Neural cell (in vitro differentiated cells): ENCODE data around the gene APOM. TPM values are rescaled to one million over a fixed set of nuclear protein-coding genes. Genes with fewer than 3 reads are reported as not detected.

Source experiments
- H2AFZ ChIP-seq: fragments of 200-600, 300-800 bp; sonication (generic), shearing (Covaris generic); 2 replicates; pipeline ENCODE4 v1.6.0; 2014; ENCODE audit warnings: low read depth, mild to moderate bottlenecking, antibody characterized with exemption, low read length, moderate library complexity
- H3F3A ChIP-seq: fragments of 200-600 bp; shearing (Covaris generic); 2 replicates; pipeline ENCODE4 v1.6.1; 2016; ENCODE audit warnings: mild to moderate bottlenecking, moderate library complexity, mixed read lengths, antibody characterized with exemption, low read length; ENCODE audit not compliant: insufficient read depth, poor library complexity, severe bottlenecking
- H3K27ac ChIP-seq: fragments of 200-600, 300-800 bp; sonication (generic), shearing (Covaris generic); 2 replicates; pipeline ENCODE4 v1.5.1; 2014; ENCODE audit warnings: mild to moderate bottlenecking, low read length, moderate library complexity
- H3K27me3 ChIP-seq: fragments of 300-800, 200-600 bp; sonication (generic), shearing (Covaris generic); 2 replicates; pipeline ENCODE4 v1.6.0; 2014; ENCODE audit warnings: mild to moderate bottlenecking, low read depth, low read length, moderate library complexity; ENCODE audit not compliant: insufficient read depth
- H3K36me3 ChIP-seq: fragments of 300-800, 200-600 bp; sonication (generic), shearing (Covaris generic); 2 replicates; pipeline ENCODE4 v1.5.1; 2014; ENCODE audit warnings: mild to moderate bottlenecking, antibody characterized with exemption, low read length, moderate library complexity; ENCODE audit not compliant: insufficient read depth
- H3K4me2 ChIP-seq: fragments of 300-800, 200-600 bp; sonication (generic), shearing (Covaris generic); 2 replicates; pipeline ENCODE4 v1.6.0; 2014; ENCODE audit warnings: mild to moderate bottlenecking, low read length
- H3K4me3 ChIP-seq: fragments of 300-800, 200-600 bp; sonication (generic), shearing (Covaris generic); 2 replicates; pipeline ENCODE4 v1.5.1; 2014; ENCODE audit warnings: mild to moderate bottlenecking, low read length, moderate library complexity
- H3K79me2 ChIP-seq: fragments of 200-600 bp; shearing (Covaris generic); replicated peaks from 2 replicates; pipeline ENCODE4 v1.6.0; 2014; ENCODE audit warnings: mild to moderate bottlenecking, low read length, moderate library complexity; ENCODE audit not compliant: insufficient read depth
- H3K9ac ChIP-seq: fragments of 300-800, 200-600 bp; sonication (generic), shearing (Covaris generic); 2 replicates; pipeline ENCODE4 v1.6.1; 2016; ENCODE audit warnings: mild to moderate bottlenecking, low read length, mixed read lengths
- H3K9me2 ChIP-seq: fragments of 200-600 bp; shearing (Covaris generic); 2 replicates; pipeline ENCODE4 v1.6.1; 2016; ENCODE audit warnings: mild to moderate bottlenecking, low read length, mixed read lengths; ENCODE audit not compliant: insufficient read depth
- H3K9me3 ChIP-seq: fragments of 200-600, 300-800 bp; sonication (generic), shearing (Covaris generic); 2 replicates; pipeline ENCODE4 v1.6.1; 2016; ENCODE audit warnings: mild to moderate bottlenecking, mixed run types, low read length, moderate library complexity, mixed read lengths
- H4K20me1 ChIP-seq: fragments of 200-600 bp; shearing (Covaris generic); 2 replicates; pipeline ENCODE4 v1.6.1; 2016; ENCODE audit warnings: mild to moderate bottlenecking, mixed run types; ENCODE audit not compliant: insufficient read depth
- CTCF ChIP-seq: fragments of 450-650 bp; IDR thresholded peaks from 2 replicates; pipeline ENCODE4 v1.5.1; 2014; ENCODE audit warnings: antibody characterized with exemption, mild to moderate bottlenecking, moderate library complexity; ENCODE audit not compliant: poor library complexity, severe bottlenecking
- EP300 ChIP-seq: fragments of 450-650 bp; conservative IDR thresholded peaks from 2 replicates; pipeline ENCODE4 v1.6.1; 2014; ENCODE audit warnings: antibody characterized with exemption, mild to moderate bottlenecking, moderate library complexity; ENCODE audit not compliant: poor library complexity, severe bottlenecking
- EZH2 ChIP-seq: fragments of 200-600, 300-800 bp; shearing (Covaris generic), sonication (generic); IDR thresholded peaks from 2 replicates; pipeline ENCODE4 v1.6.1; 2014; ENCODE audit warnings: antibody characterized with exemption, low read length, borderline replicate concordance, mild to moderate bottlenecking; ENCODE audit not compliant: insufficient read depth, poor library complexity, severe bottlenecking
- MXI1 ChIP-seq: fragments of 450-650 bp; conservative IDR thresholded peaks from 2 replicates; pipeline ENCODE4 v1.6.1; 2014; ENCODE audit warnings: antibody characterized with exemption, mild to moderate bottlenecking; ENCODE audit not compliant: poor library complexity, severe bottlenecking
- POLR2AphosphoS5 ChIP-seq: IDR thresholded peaks from 2 replicates; pipeline ENCODE4 v1.6.1; 2012
- RAD21 ChIP-seq: fragments of 450-650 bp; conservative IDR thresholded peaks from 2 replicates; pipeline ENCODE4 v1.6.1; 2014; ENCODE audit warnings: antibody characterized with exemption, mild to moderate bottlenecking, moderate library complexity
- REST ChIP-seq: IDR thresholded peaks from 2 replicates; pipeline ENCODE4 v1.6.1; 2012; ENCODE audit warnings: borderline replicate concordance
- SMC3 ChIP-seq: fragments of 450-650 bp; conservative IDR thresholded peaks from 2 replicates; pipeline ENCODE4 v1.6.1; 2014; ENCODE audit warnings: antibody characterized with exemption, mild to moderate bottlenecking, moderate library complexity; ENCODE audit not compliant: poor library complexity
- TAF1 ChIP-seq: IDR thresholded peaks from 2 replicates; pipeline ENCODE4 v1.6.1; 2012; ENCODE audit warnings: low read depth
- polyA plus RNA-seq: library from polyadenylated mRNA; depleted of rRNA; stranded (reverse); fragments of >200 nt; gene quantifications from 2 replicates; pipeline ENCODE4 v1.2.3, GENCODE V29; 2014
- small RNA-seq, 3 experiments: library from RNA; depleted of rRNA; stranded (forward); fragments of <200 nt; gene quantifications; one replicate each; pipeline ENCODE3, GENCODE V24; 2012

APOM gene
- polyA plus RNA-seq, 1 donor from 2014 or later = 4.4 TPM

GRCh38 chr6:31706599-31706998 lies 50.9 kb downstream of the APOM start, which contains the start of gene LY6G6F:
Gene LY6G6F, plus strand, starts transcription at chr6:31706866. Its CDS starts 41 bp downstream, at chr6:31706907.
- no peaks in the 10 kb centered on the region for H3K9me3 ChIP-seq
- no peak within 1 kb of the TSS for H3K4me2 ChIP-seq
- H3K27me3 ChIP-seq = no peaks in the 10 kb centered on the region
- no peak for TF ChIP-seq SMC3
- TF ChIP-seq EP300 = no peak
- no peak for TF ChIP-seq POLR2AphosphoS5
- no peaks in the 10 kb centered on the region for H3K9me2 ChIP-seq
- no peak within 1 kb of the TSS for H3K27ac ChIP-seq
- no peaks in the 10 kb centered on the region for H4K20me1 ChIP-seq
- no peaks in the 10 kb centered on the region for H3K36me3 ChIP-seq
- no peaks in the 10 kb centered on the region for H3F3A ChIP-seq
- no peak within 1 kb of the TSS for H2AFZ ChIP-seq
- H3K4me3 ChIP-seq = no peak within 1 kb of the TSS
- no peak within 1 kb of the TSS for H3K9ac ChIP-seq
- H3K79me2 ChIP-seq = peaks cover 12% of the 10 kb centered on the region

- Histone ChIP-seq H3K36me3 (no peaks in the 10 kb centered on the region), H3K9me3 (no peaks in the 10 kb centered on the region), H3K9me2 (no peaks in the 10 kb centered on the region), H3K9ac (no peak overlapping the region), H4K20me1 (no peaks in the 10 kb centered on the region), H3F3A (no peaks in the 10 kb centered on the region), H3K79me2 (peaks cover 1% of the 10 kb centered on the region), H3K4me2 (no peak overlapping the region), H3K27me3 (no peaks in the 10 kb centered on the region), H3K4me3 (no peak overlapping the region), H2AFZ (no peak overlapping the region), H3K27ac (no peak overlapping the region)
- TF ChIP-seq RAD21 (no peak), EZH2 (no peak), REST (no peak), TAF1 (no peak), POLR2AphosphoS5 (no peak), MXI1 (no peak), CTCF (no peak), EP300 (no peak), SMC3 (no peak)
These were observed 52.0 kb downstream of the APOM start for GRCh38 chr6:31707701-31708100.

Small RNA genes within 50 kb of the gene (small RNA-seq; reads per million reads assigned to genes)
- gene MIR4646 = 0 to 0.03 (median 0) reads per million in 3 experiments
- 20.4 to 86.2 (median 76.3) reads per million in 3 experiments for gene MIR6832
- gene RF00019 = 0 to 1.2 (median 0) reads per million in 3 experiments
- 216 to 884 (median 224) reads per million in 3 experiments for gene SNORA38
- 0 reads per million in 3 experiments for gene UQCRHP1

Other genes with a start within 250 kb of the APOM start
- gene MICB, start 157.7 kb upstream of the APOM start, polyA plus RNA-seq = 0.14 TPM in 1 of 2 replicates, not detected in the other
- not detected in 2 replicates for gene MCCD1, start 126.9 kb upstream of the APOM start, polyA plus RNA-seq
- gene DDX39B, start 113.9 kb upstream of the APOM start, polyA plus RNA-seq = 313 and 371 TPM in 2 replicates
- gene ATP6V1G2, start 109.3 kb upstream of the APOM start, polyA plus RNA-seq = 56.7 and 76.7 TPM in 2 replicates
- 88.7 and 92.8 TPM in 2 replicates for gene NFKBIL1, start 108.3 kb upstream of the APOM start, polyA plus RNA-seq
- 0.56 TPM in 1 of 2 replicates, not detected in the other for gene LTA, start 83.6 kb upstream of the APOM start, polyA plus RNA-seq
- gene TNF, start 80.3 kb upstream of the APOM start, polyA plus RNA-seq = not detected in 2 replicates
- not detected in 2 replicates for gene LTB, start 73.5 kb upstream of the APOM start, polyA plus RNA-seq
- not detected in 2 replicates for gene LST1, start 69.6 kb upstream of the APOM start, polyA plus RNA-seq
- not detected in 2 replicates for gene NCR3, start 62.9 kb upstream of the APOM start, polyA plus RNA-seq
- gene AIF1, start 40.7 kb upstream of the APOM start, polyA plus RNA-seq = not detected in 2 replicates
- 39.9 and 51.0 TPM in 2 replicates for gene PRRC2A, start 35.2 kb upstream of the APOM start, polyA plus RNA-seq
- gene BAG6, start 3.2 kb upstream of the APOM start, polyA plus RNA-seq = 203 and 204 TPM in 2 replicates
- gene C6orf47, start 4.9 kb downstream of the APOM start, polyA plus RNA-seq = 17.2 and 24.3 TPM in 2 replicates
- gene GPANK1, start 9.1 kb downstream of the APOM start, polyA plus RNA-seq = 18.4 and 21.9 TPM in 2 replicates
- 130 and 135 TPM in 2 replicates for gene CSNK2B, start 10.2 kb downstream of the APOM start, polyA plus RNA-seq
- 4.0 and 7.7 TPM in 2 replicates for gene LY6G5B, start 14.1 kb downstream of the APOM start, polyA plus RNA-seq
- 13.4 and 26.6 TPM in 2 replicates for gene LY6G5C, start 25.2 kb downstream of the APOM start, polyA plus RNA-seq
- 130 and 154 TPM in 2 replicates for gene ABHD16A, start 47.4 kb downstream of the APOM start, polyA plus RNA-seq
- gene LY6G6F, start 51.0 kb downstream of the APOM start, polyA plus RNA-seq = not detected in 2 replicates
- not detected in 2 replicates for gene LY6G6D, start 59.5 kb downstream of the APOM start, polyA plus RNA-seq
- 0.78 and 0.88 TPM in 2 replicates for gene LY6G6C, start 65.9 kb downstream of the APOM start, polyA plus RNA-seq
- gene MPIG6B, start 67.5 kb downstream of the APOM start, polyA plus RNA-seq = not detected in 2 replicates
- 386 and 410 TPM in 2 replicates for gene DDAH2, start 73.4 kb downstream of the APOM start, polyA plus RNA-seq
- 5.5 and 5.7 TPM in 2 replicates for gene CLIC1, start 80.6 kb downstream of the APOM start, polyA plus RNA-seq
- 5.1 and 7.8 TPM in 2 replicates for gene MSH5, start 84.1 kb downstream of the APOM start, polyA plus RNA-seq
- gene SAPCD1, start 106.8 kb downstream of the APOM start, polyA plus RNA-seq = 1.3 TPM in 1 of 2 replicates, not detected in the other
- 5.3 and 5.7 TPM in 2 replicates for gene VWA7, start 121.4 kb downstream of the APOM start, polyA plus RNA-seq
- 40.9 and 49.4 TPM in 2 replicates for gene VARS1, start 139.9 kb downstream of the APOM start, polyA plus RNA-seq
- 68.5 and 87.6 TPM in 2 replicates for gene LSM2, start 151.1 kb downstream of the APOM start, polyA plus RNA-seq
- gene HSPA1L, start 159.4 kb downstream of the APOM start, polyA plus RNA-seq = 1.6 and 2.6 TPM in 2 replicates
- gene HSPA1A, start 159.6 kb downstream of the APOM start, polyA plus RNA-seq = 50.9 and 54.5 TPM in 2 replicates
- gene HSPA1B, start 171.8 kb downstream of the APOM start, polyA plus RNA-seq = 120 and 128 TPM in 2 replicates
- gene NEU1, start 206.9 kb downstream of the APOM start, polyA plus RNA-seq = 40.9 and 47.0 TPM in 2 replicates
- 0.09 and 0.46 TPM in 2 replicates for gene SLC44A4, start 223.1 kb downstream of the APOM start, polyA plus RNA-seq
- 102 and 121 TPM in 2 replicates for gene EHMT2, start 241.8 kb downstream of the APOM start, polyA plus RNA-seq
- gene ZBTB12, start 246.2 kb downstream of the APOM start, polyA plus RNA-seq = 19.2 and 21.4 TPM in 2 replicates